Fibroblast of skin of right biceps (primary cell): ENCODE results near the gene PAPPA2.

ENCODE experiments used
- DNase-seq: peaks from one replicate; pipeline ENCODE4 v3.0.0-alpha.2; 2013

PAPPA2 gene

GRCh38 chr1:176775996-176776395, 313.0 kb downstream of the PAPPA2 start:
- DNase-seq: no peak

GRCh38 chr1:176778056-176778455, 315.1 kb downstream of the PAPPA2 start:
- DNase-seq: no peak

- no peak for DNase-seq
Measured at GRCh38 chr1:176779992-176780328, 317.0 kb downstream of the PAPPA2 start.

- no peak for DNase-seq
Measured at GRCh38 chr1:176783309-176783708, 320.3 kb downstream of the PAPPA2 start.

GRCh38 chr1:176785056-176785455, 322.1 kb downstream of the PAPPA2 start:
- DNase-seq: peak; percentile 43

- peak; percentile 24 for DNase-seq
Measured at GRCh38 chr1:176785791-176786190, 322.8 kb downstream of the PAPPA2 start.

GRCh38 chr1:176786274-176786673, 323.3 kb downstream of the PAPPA2 start:
- no peak for DNase-seq

GRCh38 chr1:176789571-176790090, 326.7 kb downstream of the PAPPA2 start:
- peak; percentile 78 for DNase-seq

GRCh38 chr1:176790786-176791185, 327.8 kb downstream of the PAPPA2 start:
- DNase-seq: peak; percentile 51

GRCh38 chr1:176791906-176792305, 328.9 kb downstream of the PAPPA2 start:
- DNase-seq: peak; percentile 84

GRCh38 chr1:176794897-176795508, 332.0 kb downstream of the PAPPA2 start:
- DNase-seq: no peak

- DNase-seq: peak; percentile 79
Measured at GRCh38 chr1:176795929-176796328, 333.0 kb downstream of the PAPPA2 start.

GRCh38 chr1:176796583-176796982, 333.6 kb downstream of the PAPPA2 start:
- no peak for DNase-seq

GRCh38 chr1:176799327-176799726, 336.4 kb downstream of the PAPPA2 start:
- no peak for DNase-seq

- DNase-seq: no peak
Measured at GRCh38 chr1:176800978-176801513, 338.1 kb downstream of the PAPPA2 start.

- DNase-seq: peak; percentile 73
Measured at GRCh38 chr1:176801514-176802020, 338.6 kb downstream of the PAPPA2 start.

- DNase-seq: no peak
Measured at GRCh38 chr1:176802316-176802715, 339.3 kb downstream of the PAPPA2 start.

- no peak for DNase-seq
Measured at GRCh38 chr1:176803042-176803441, 340.1 kb downstream of the PAPPA2 start.

- DNase-seq: no peak
Measured at GRCh38 chr1:176803596-176803995, 340.6 kb downstream of the PAPPA2 start.

- no peak for DNase-seq
Measured at GRCh38 chr1:176809292-176809691, 346.3 kb downstream of the PAPPA2 start.

- DNase-seq: no peak
Measured at GRCh38 chr1:176811511-176812288, 348.7 kb downstream of the PAPPA2 start.

GRCh38 chr1:176815621-176816020, 352.6 kb downstream of the PAPPA2 start:
- DNase-seq: no peak

- DNase-seq: peak; percentile 15
Measured at GRCh38 chr1:176816232-176816631, 353.3 kb downstream of the PAPPA2 start.
